Endothelial cell of umbilical vein (primary cell): Measurements from ENCODE around the gene ANKRD49.

Experiments used
- CTCF ChIP-seq, 2 donors: IDR thresholded peaks; 1 replicate in 1 of 2; 2 replicates in 1 of 2; pipeline ENCODE4 v1.5.1; 2011; ENCODE audit warnings: low read length in 2 of 2, mild to moderate bottlenecking in 2 of 2, moderate library complexity in 2 of 2, control low read depth in 1 of 2, inconsistent platforms in 1 of 2, low read depth in 1 of 2; ENCODE audit not compliant: insufficient read depth in 1 of 2; ENCODE audit errors: extremely low read depth in 1 of 2
- JUN ChIP-seq: IDR thresholded peaks from 2 replicates; pipeline ENCODE4 v1.6.1; 2011; ENCODE audit warnings: borderline replicate concordance, low read depth; ENCODE audit not compliant: insufficient read length, insufficient read depth
- POLR2A ChIP-seq: IDR thresholded peaks from 2 replicates; pipeline ENCODE4 v1.6.1; 2012; ENCODE audit warnings: low read depth, mild to moderate bottlenecking, control low read depth, low read length
- POLR2AphosphoS5 ChIP-seq: IDR thresholded peaks from 2 replicates; pipeline ENCODE4 v1.6.1; 2012; ENCODE audit warnings: low read depth, mild to moderate bottlenecking, control low read depth, low read length, moderate library complexity; ENCODE audit not compliant: insufficient read depth
- TF ChIP-seq, protein P1 (sequence below): IDR thresholded peaks from 2 replicates; pipeline ENCODE4 v1.6.1; 2011; ENCODE audit not compliant: insufficient read depth, insufficient read length

DNA sequence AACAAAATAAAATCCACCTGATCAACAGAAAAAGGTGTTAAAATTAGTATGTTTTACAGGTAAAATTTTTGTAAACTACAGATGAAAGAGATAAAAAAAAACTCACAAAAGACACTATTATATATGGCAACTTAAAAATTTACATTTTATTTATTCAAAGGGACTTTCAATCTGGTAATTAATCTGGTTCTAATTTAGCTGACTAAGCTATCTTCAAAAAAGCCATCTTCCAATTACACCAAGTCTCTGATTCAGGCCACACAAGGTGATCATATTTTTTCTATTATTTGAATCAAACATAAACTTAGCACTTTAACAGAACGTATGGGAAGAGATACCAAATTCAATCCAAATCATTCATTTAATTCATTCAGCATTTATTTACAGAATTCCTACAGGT is 7.7 kb upstream of the ANKRD49 start:
- TF ChIP-seq CTCF (IDR thresholded peaks at IDR 0.05; ENCODE audit: extremely low read depth in 1 of 2, insufficient read depth in 1 of 2, low read depth in 1 of 2, low read length in 2 of 2): no peak
- no peak for TF ChIP-seq JUN
- no peak for TF ChIP-seq POLR2AphosphoS5
- TF ChIP-seq POLR2A: no peak
- TF ChIP-seq, protein P1, sequence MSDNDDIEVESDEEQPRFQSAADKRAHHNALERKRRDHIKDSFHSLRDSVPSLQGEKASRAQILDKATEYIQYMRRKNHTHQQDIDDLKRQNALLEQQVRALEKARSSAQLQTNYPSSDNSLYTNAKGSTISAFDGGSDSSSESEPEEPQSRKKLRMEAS: no peak
